HCT116 (cell line): Measurements from ENCODE around the gene STAT6. TPM values are rescaled to one million over a fixed set of nuclear protein-coding genes. Genes with fewer than 3 reads are reported as not detected.

ENCODE experiments used
- ATAC-seq: fragments of 200-7000 bp; cut with Tn5 transposase; 2 replicates; pipeline ENCODE4 v1.9.1; 2020; ENCODE audit warnings: mild to moderate bottlenecking, moderate library complexity
- BruUV-seq: library from RNA; stranded (reverse); fragments of 400-500 nt; replicated peaks from 2 replicates; lab custom pipeline; 2021; lab: Mats Ljungman, UMichigan
- CTCF ChIA-PET: fragments of 300-600 bp; sonication (Branson Sonifier 250); formaldehyde crosslinking; loops from one replicate; lab custom pipeline; 2021; ENCODE audit warnings: antibody characterized with exemption; lab: Charles Lee
- POLR2A ChIA-PET: fragments of 300-600, 350-600 bp; sonication (Branson Sonifier 250); formaldehyde crosslinking; loops from one replicate; lab custom pipeline; 2021; ENCODE audit warnings: antibody characterized with exemption; lab: Charles Lee
- RAD21 ChIA-PET, 2 experiments: fragments of 300-600 bp; sonication (Branson Sonifier 250); formaldehyde crosslinking; loops; one replicate each; lab custom pipeline; 2023; ENCODE audit warnings: low total read pairs in 2 of 2; ENCODE audit not compliant: uncharacterized antibody in 2 of 2, unreplicated experiment in 2 of 2, low non-redundant PET in 1 of 2; lab: Charles Lee
- DNase-seq: peaks from one replicate; pipeline ENCODE4 v3.0.0-alpha.2; 2010; ENCODE audit warnings: low read depth, low spot score
- H2AFZ ChIP-seq: fragments of 200-600 bp; shearing (Covaris generic), sonication (generic); 2 replicates; pipeline ENCODE4 v1.6.1; 2017; ENCODE audit warnings: low read depth, mixed run types, mixed read lengths, antibody characterized with exemption, low read length; ENCODE audit not compliant: poor library complexity, severe bottlenecking
- H3K27ac ChIP-seq: 2 replicates; pipeline ENCODE4 v1.5.1; 2012; ENCODE audit warnings: low read depth, low read length
- H3K27me3 ChIP-seq: fragments of 200-600 bp; sonication (generic); 2 replicates; pipeline ENCODE4 v1.6.1; 2016; ENCODE audit warnings: mixed run types, low read length, mixed read lengths; ENCODE audit not compliant: insufficient read depth
- H3K36me3 ChIP-seq, 2 experiments: fragments of 200-500 bp in 1 of 2; fragments of 200-600 bp in 1 of 2; sonication (Bioruptor generic) in 1 of 2; sonication (generic) in 1 of 2; 2 replicates each; pipeline versions ENCODE4 v1.5.1 to v1.6.1; 2014 to 2016; ENCODE audit warnings: low read length in 2 of 2, inconsistent platforms in 1 of 2, mixed read lengths in 1 of 2, mixed run types in 1 of 2; ENCODE audit not compliant: insufficient read depth in 2 of 2, control insufficient read depth in 1 of 2
- H3K4me1 ChIP-seq, 2 experiments: fragments of 200-600 bp in 1 of 2; sonication (generic) in 1 of 2; 2 replicates each; pipeline versions ENCODE4 v1.5.1 to v1.6.1; 2012 to 2017; ENCODE audit warnings: low read length in 2 of 2, inconsistent platforms in 1 of 2, mild to moderate bottlenecking in 1 of 2, mixed read lengths in 1 of 2, mixed run types in 1 of 2, moderate library complexity in 1 of 2; ENCODE audit not compliant: insufficient read depth in 2 of 2, control insufficient read depth in 1 of 2
- H3K4me2 ChIP-seq: fragments of 200-600 bp; sonication (generic); 2 replicates; pipeline ENCODE4 v1.6.1; 2017; ENCODE audit warnings: mixed run types, low read length, mixed read lengths
- H3K4me3 ChIP-seq, 2 experiments: fragments of 200-600 bp in 1 of 2; sonication (generic) in 1 of 2; replicated peaks in 1 of 2; 2 replicates each; pipeline ENCODE4 v1.5.1; 2011 to 2016; ENCODE audit warnings: low read length in 2 of 2, control low read depth in 1 of 2, low read depth in 1 of 2, mild to moderate bottlenecking in 1 of 2, mixed read lengths in 1 of 2, mixed run types in 1 of 2
- H3K79me2 ChIP-seq: fragments of 200-600 bp; sonication (generic); 2 replicates; pipeline ENCODE4 v1.6.1; 2017; ENCODE audit warnings: mild to moderate bottlenecking, mixed run types, low read length, moderate library complexity, mixed read lengths; ENCODE audit not compliant: insufficient read depth
- H3K9ac ChIP-seq: fragments of 200-600 bp; sonication (generic); 2 replicates; pipeline ENCODE4 v1.6.1; 2016; ENCODE audit warnings: low read length, mixed read lengths
- H3K9me2 ChIP-seq: fragments of 200-600 bp; sonication (generic), shearing (Covaris generic); 2 replicates; pipeline ENCODE4 v1.6.1; 2017; ENCODE audit warnings: mixed run types, mild to moderate bottlenecking, moderate library complexity; ENCODE audit not compliant: insufficient read depth
- H3K9me3 ChIP-seq, 2 experiments: fragments of 200-500 bp in 1 of 2; fragments of 200-600 bp in 1 of 2; sonication (Bioruptor generic) in 1 of 2; sonication (generic) in 1 of 2; 2 replicates each; pipeline ENCODE4 v1.6.1; 2014 to 2017; ENCODE audit warnings: low read length in 2 of 2, mixed read lengths in 2 of 2, inconsistent platforms in 1 of 2, low read depth in 1 of 2, mild to moderate bottlenecking in 1 of 2, mixed run types in 1 of 2, moderate library complexity in 1 of 2; ENCODE audit not compliant: control insufficient read depth in 1 of 2, insufficient read depth in 1 of 2
- H4K20me1 ChIP-seq: fragments of 200-600 bp; sonication (generic), shearing (Covaris generic); 2 replicates; pipeline ENCODE4 v1.6.1; 2017; ENCODE audit warnings: mixed run types, mild to moderate bottlenecking, moderate library complexity; ENCODE audit not compliant: insufficient read depth
- FOSL1 ChIP-seq: IDR thresholded peaks from 2 replicates; pipeline ENCODE4 v1.6.1; 2012; ENCODE audit warnings: low read depth
- JUND ChIP-seq: IDR thresholded peaks from 2 replicates; pipeline ENCODE4 v1.6.1; 2012
- MAX ChIP-seq: IDR thresholded peaks from 2 replicates; pipeline ENCODE4 v1.6.1; 2012
- POLR2AphosphoS5 ChIP-seq: IDR thresholded peaks from 2 replicates; pipeline ENCODE4 v1.6.1; 2011; ENCODE audit warnings: mild to moderate bottlenecking, low read depth, low read length, moderate library complexity
- SRF ChIP-seq: IDR thresholded peaks from 2 replicates; pipeline ENCODE4 v1.6.1; 2012; ENCODE audit warnings: low read depth
- TCF7L2 ChIP-seq: IDR thresholded peaks from 2 replicates; pipeline ENCODE4 v1.7.0; 2011; ENCODE audit warnings: borderline replicate concordance, inconsistent platforms; ENCODE audit not compliant: insufficient read depth, insufficient read length; ENCODE audit errors: extremely low read depth
- ZBTB33 ChIP-seq: IDR thresholded peaks from 2 replicates; pipeline ENCODE4 v1.6.1; 2011; ENCODE audit warnings: mild to moderate bottlenecking, low read length, moderate library complexity; ENCODE audit not compliant: insufficient replicate concordance; ENCODE audit errors: extremely low read depth
- ZFX ChIP-seq: fragments of 450-650 bp; IDR thresholded peaks from 2 replicates; pipeline ENCODE4 v1.6.1; 2017
- ZNF274 ChIP-seq: fragments of 200-500 bp; sonication (Bioruptor generic); IDR thresholded peaks from 2 replicates; pipeline ENCODE4 v1.6.1; 2014; ENCODE audit warnings: mild to moderate bottlenecking, low read depth, low read length, inconsistent platforms
- intact Hi-C: fragments of 100-400 bp; cut with micrococcal nuclease; formaldehyde crosslinking; loops from 2 replicates; pipeline ENCODE4 v1.10.0; 2022
- total RNA-seq: library from RNA; stranded (reverse); gene quantifications from one replicate; pipeline ENCODE4 v1.2.1, GENCODE V29; 2021; ENCODE audit not compliant: unreplicated experiment

STAT6 gene
- total RNA-seq, 1 experiment from 2014 or later = 78.5 TPM

DNA sequence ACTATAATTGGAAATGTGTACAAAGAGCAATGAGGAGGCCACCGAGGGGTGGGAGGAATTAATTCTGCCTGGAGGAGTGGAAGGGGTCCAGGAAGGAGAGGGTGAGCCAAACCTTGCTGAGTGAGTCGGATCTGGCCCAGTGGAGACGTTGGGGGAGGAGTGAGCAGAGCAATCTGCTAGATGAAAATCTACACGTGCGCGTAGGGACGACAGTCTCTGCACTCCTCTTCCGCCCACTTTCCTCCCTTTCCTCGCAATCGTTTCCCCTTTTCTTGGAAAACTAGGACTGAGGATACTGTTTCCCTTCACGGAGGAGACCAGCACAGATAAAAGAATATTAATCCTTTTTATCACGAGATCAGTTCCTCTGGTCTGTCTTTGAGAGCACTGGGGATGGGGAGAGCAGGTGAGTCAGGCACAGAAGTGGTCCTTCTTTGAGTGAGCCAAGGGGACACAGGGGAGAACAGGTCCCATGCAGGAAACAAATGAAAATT is 25.1 kb downstream of the STAT6 start:
- RAD21 ChIA-PET = no interaction called here
- Histone ChIP-seq H3K4me1 (peaks cover 27 to 45% of the 10 kb centered on the region in 2 experiments), H3K27me3 (no peaks in the 10 kb centered on the region), H3K36me3 (peaks cover 0 to 3% of the 10 kb centered on the region in 2 experiments; a peak in 1 of 4 replicates), H4K20me1 (no peaks in the 10 kb centered on the region), H3K4me3 (peak overlapping the region; percentile 59 to 82), H3K9ac (peak overlapping the region; percentile 91), H3K9me2 (no peaks in the 10 kb centered on the region), H3K79me2 (peaks cover 19% of the 10 kb centered on the region), H3K9me3 (no peaks in the 10 kb centered on the region), H3K4me2 (peak overlapping the region; percentile 96), H2AFZ (no peak overlapping the region), H3K27ac (peak overlapping the region; percentile 100)
- intact Hi-C loops = loop anchor here (5.0 kb wide), 1 partner anchor 376 kb away; no protein-coding TSS in a partner anchor
- no peak for TF ChIP-seq MAX
- no peak for TF ChIP-seq SRF
- no peak for TF ChIP-seq ZFX
- POLR2A ChIA-PET = interaction anchor here (4.8 kb wide), 1 partner anchor 25 kb away, joined by 50 read pairs; the partner anchor contains the start of gene STAT6
- BruUV-seq = no TSS peak
- CTCF ChIA-PET = interaction anchor here (0.6 kb wide), 1 partner anchor 14 kb away, joined by 3 read pairs; no protein-coding TSS in a partner anchor
- ATAC-seq = no peak
- DNase-seq = no peak

GRCh38 chr12:57080855-57081254 is 30.3 kb downstream of the STAT6 start:
- Histone ChIP-seq H3K4me3 (no peak overlapping the region), H3K36me3 (no peaks in the 10 kb centered on the region), H3K4me1 (peaks cover 18 to 26% of the 10 kb centered on the region in 2 experiments), H2AFZ (no peak overlapping the region), H3K9me3 (no peaks in the 10 kb centered on the region), H3K9ac (no peak overlapping the region), H3K27ac (no peak overlapping the region), H3K4me2 (no peak overlapping the region), H3K27me3 (no peaks in the 10 kb centered on the region), H3K79me2 (peaks cover 21% of the 10 kb centered on the region), H4K20me1 (no peaks in the 10 kb centered on the region), H3K9me2 (no peaks in the 10 kb centered on the region)
- POLR2A ChIA-PET = interaction anchor here (3.6 kb wide), 1 partner anchor 15 kb away, joined by 32 read pairs; no protein-coding TSS in a partner anchor
- RAD21 ChIA-PET = interaction anchor here in 1 of 2 experiments (0.7 kb wide), 1 partner anchor 28 kb away, joined by 3 read pairs; no protein-coding TSS in a partner anchor
- CTCF ChIA-PET = interaction anchor here (1.4 kb wide), 1 partner anchor 445 kb away, joined by 3 read pairs; no protein-coding TSS in a partner anchor
- no TSS peak for BruUV-seq
- DNase-seq (no peak), ATAC-seq (no peak)
- intact Hi-C loops = no loop called here
- TF ChIP-seq POLR2AphosphoS5 (no peak), TCF7L2 (no peak), ZBTB33 (no peak), FOSL1 (no peak), JUND (no peak), ZNF274 (no peak)
